Measurements from ENCODE around the gene PEPD.

DNA sequence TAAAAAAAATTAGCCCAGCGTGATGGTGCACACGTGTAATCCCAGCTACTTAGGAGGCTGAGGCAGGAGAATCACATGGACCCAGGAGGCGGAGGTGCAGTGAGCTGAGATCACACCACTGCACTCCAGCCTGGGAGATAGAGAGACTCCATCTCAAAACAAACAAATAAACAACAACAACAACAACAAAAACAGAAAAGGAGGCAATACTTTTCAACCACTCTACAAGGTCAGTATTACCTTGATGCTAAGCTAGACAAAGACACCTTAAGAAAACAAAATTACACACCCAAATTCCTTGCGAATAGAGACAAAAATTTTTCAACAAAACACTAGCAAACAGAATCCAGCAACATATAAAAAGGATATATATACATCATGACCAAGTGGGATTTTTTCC, 39.7 kb downstream of the PEPD start:
- TF ChIP-seq ELF4 (IDR thresholded peaks at IDR 0.05) = no peak
- no peak for TF ChIP-seq NFRKB (IDR thresholded peaks at IDR 0.05)
- no peak for TF ChIP-seq FOXA1 (IDR thresholded peaks at IDR 0.05)
- no peak for TF ChIP-seq BHLHE40 (IDR thresholded peaks at IDR 0.05; ENCODE audit: borderline replicate concordance)
- no peak for TF ChIP-seq FOXK2 (IDR thresholded peaks at IDR 0.05)
- TF ChIP-seq, protein P1, sequence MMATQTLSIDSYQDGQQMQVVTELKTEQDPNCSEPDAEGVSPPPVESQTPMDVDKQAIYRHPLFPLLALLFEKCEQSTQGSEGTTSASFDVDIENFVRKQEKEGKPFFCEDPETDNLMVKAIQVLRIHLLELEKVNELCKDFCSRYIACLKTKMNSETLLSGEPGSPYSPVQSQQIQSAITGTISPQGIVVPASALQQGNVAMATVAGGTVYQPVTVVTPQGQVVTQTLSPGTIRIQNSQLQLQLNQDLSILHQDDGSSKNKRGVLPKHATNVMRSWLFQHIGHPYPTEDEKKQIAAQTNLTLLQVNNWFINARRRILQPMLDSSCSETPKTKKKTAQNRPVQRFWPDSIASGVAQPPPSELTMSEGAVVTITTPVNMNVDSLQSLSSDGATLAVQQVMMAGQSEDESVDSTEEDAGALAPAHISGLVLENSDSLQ (IDR thresholded peaks at IDR 0.05) = no peak
- no peak for TF ChIP-seq HDGF (IDR thresholded peaks at IDR 0.05; ENCODE audit: borderline replicate concordance)
- no peak for TF ChIP-seq SUZ12 (IDR thresholded peaks at IDR 0.05)
- no peak for TF ChIP-seq CTBP1 (IDR thresholded peaks at IDR 0.05; ENCODE audit: borderline replicate concordance)
- no peak for TF ChIP-seq SP1 (IDR thresholded peaks at IDR 0.05)

Measured in HEK293T (cell line).